ENCODE measurements around the gene SFXN5. TPM values are rescaled to one million over a fixed set of nuclear protein-coding genes. Genes with fewer than 3 reads are reported as not detected.

The SFXN5 gene
- total RNA-seq, 3 donors from 2014 or later (not counting 1 experiment from before 2014, with no cell fraction given): 15.3 to 22.3 (median 19.8) TPM

GRCh38 chr2:72901426-72901825 lies 170.1 kb downstream of the SFXN5 start:
- Mint-ChIP-seq H3K9me3 (no peaks in the 10 kb centered on the region), H3K27ac (no peak overlapping the region), H3K4me3 (no peak overlapping the region), H3K27me3 (ENCODE audit: low read depth in 2 of 2) (peaks cover 43 to 69% of the 10 kb centered on the region in 2 donors), H3K36me3 (no peaks in the 10 kb centered on the region), H3K4me1 (no peaks in the 10 kb centered on the region)
- Histone ChIP-seq H3K27ac (ENCODE audit: low read length) (no peak overlapping the region), H3K4me3 (ENCODE audit: low read length) (no peak overlapping the region), H3K9me3 (ENCODE audit: control insufficient read depth, insufficient read depth, low read length) (no peaks in the 10 kb centered on the region), H3K36me3 (ENCODE audit: control insufficient read depth, insufficient read depth, low read length) (no peaks in the 10 kb centered on the region), H3K4me1 (ENCODE audit: control insufficient read depth, insufficient read depth, low read length) (no peaks in the 10 kb centered on the region), H3K27me3 (ENCODE audit: control insufficient read depth, insufficient read depth, low read length) (peaks cover 6% of the 10 kb centered on the region)
- DNase-seq: no peak
- TF ChIP-seq CTCF (IDR thresholded peaks at IDR 0.05): no peak
- intact Hi-C loops (cut with micrococcal nuclease): no loop called here
- WGBS (ENCODE audit: insufficient coverage): 64% methylated on average over 2 of the region's 3 CpGs
- no peak for ATAC-seq

- TF ChIP-seq CTCF (IDR thresholded peaks at IDR 0.05): no peak
Observed at GRCh38 chr2:72900191-72900825, 171.2 kb downstream of the SFXN5 start.

GRCh38 chr2:72898585-72898906 lies 173.0 kb downstream of the SFXN5 start:
- Mint-ChIP-seq H3K9me3 (no peaks in the 10 kb centered on the region), H3K36me3 (no peaks in the 10 kb centered on the region), H3K4me1 (peaks cover 0 to 5% of the 10 kb centered on the region in 2 donors), H3K4me3 (no peak overlapping the region), H3K27me3 (ENCODE audit: low read depth in 2 of 2) (peaks cover 49 to 57% of the 10 kb centered on the region in 2 donors), H3K27ac (no peak overlapping the region)
- Histone ChIP-seq H3K9me3 (ENCODE audit: control insufficient read depth, insufficient read depth, low read length) (no peaks in the 10 kb centered on the region), H3K4me3 (ENCODE audit: low read length) (no peak overlapping the region), H3K4me1 (ENCODE audit: control insufficient read depth, insufficient read depth, low read length) (no peaks in the 10 kb centered on the region), H3K27ac (ENCODE audit: low read length) (no peak overlapping the region), H3K27me3 (ENCODE audit: control insufficient read depth, insufficient read depth, low read length) (peaks cover 2% of the 10 kb centered on the region), H3K36me3 (ENCODE audit: control insufficient read depth, insufficient read depth, low read length) (no peaks in the 10 kb centered on the region)
- WGBS (ENCODE audit: insufficient coverage): 56% methylated on average over 1 of the region's 2 CpGs
- intact Hi-C loops (cut with micrococcal nuclease): no loop called here
- TF ChIP-seq CTCF (IDR thresholded peaks at IDR 0.05): no peak
- DNase-seq: no peak
- no peak for ATAC-seq

More at GRCh38 chr2:72900191-72900825, 171.2 kb downstream of the SFXN5 start:
- H3K4me3 Mint-ChIP-seq: no peak overlapping the region
- Histone ChIP-seq H3K4me1 (ENCODE audit: control insufficient read depth, insufficient read depth, low read length) (no peaks in the 10 kb centered on the region), H3K36me3 (ENCODE audit: control insufficient read depth, insufficient read depth, low read length) (no peaks in the 10 kb centered on the region), H3K27me3 (ENCODE audit: control insufficient read depth, insufficient read depth, low read length) (peaks cover 2% of the 10 kb centered on the region), H3K4me3 (ENCODE audit: low read length) (no peak overlapping the region), H3K27ac (ENCODE audit: low read length) (no peak overlapping the region), H3K9me3 (ENCODE audit: control insufficient read depth, insufficient read depth, low read length) (no peaks in the 10 kb centered on the region)
- H3K27me3 Mint-ChIP-seq (ENCODE audit: low read depth in 2 of 2): peaks cover 43 to 63% of the 10 kb centered on the region in 2 donors
- intact Hi-C loops (cut with micrococcal nuclease): no loop called here
- H3K9me3 Mint-ChIP-seq: no peaks in the 10 kb centered on the region
- no peak for DNase-seq
- H3K36me3 Mint-ChIP-seq: no peaks in the 10 kb centered on the region
- ATAC-seq: no peak
- WGBS (ENCODE audit: insufficient coverage): 84% methylated on average over 3 of the region's 5 CpGs
- H3K27ac Mint-ChIP-seq: no peak overlapping the region
- H3K4me1 Mint-ChIP-seq: peaks cover 0 to 3% of the 10 kb centered on the region in 2 donors
